ENCODE measurements around the gene GMPS. TPM values are rescaled to one million over a fixed set of nuclear protein-coding genes. Genes with fewer than 3 reads are reported as not detected.
A peak's percentile ranks its signal among the peaks of the same experiment; 100 is the strongest.

The GMPS gene
- total RNA-seq, 1 donor: 41.3 TPM

DNA sequence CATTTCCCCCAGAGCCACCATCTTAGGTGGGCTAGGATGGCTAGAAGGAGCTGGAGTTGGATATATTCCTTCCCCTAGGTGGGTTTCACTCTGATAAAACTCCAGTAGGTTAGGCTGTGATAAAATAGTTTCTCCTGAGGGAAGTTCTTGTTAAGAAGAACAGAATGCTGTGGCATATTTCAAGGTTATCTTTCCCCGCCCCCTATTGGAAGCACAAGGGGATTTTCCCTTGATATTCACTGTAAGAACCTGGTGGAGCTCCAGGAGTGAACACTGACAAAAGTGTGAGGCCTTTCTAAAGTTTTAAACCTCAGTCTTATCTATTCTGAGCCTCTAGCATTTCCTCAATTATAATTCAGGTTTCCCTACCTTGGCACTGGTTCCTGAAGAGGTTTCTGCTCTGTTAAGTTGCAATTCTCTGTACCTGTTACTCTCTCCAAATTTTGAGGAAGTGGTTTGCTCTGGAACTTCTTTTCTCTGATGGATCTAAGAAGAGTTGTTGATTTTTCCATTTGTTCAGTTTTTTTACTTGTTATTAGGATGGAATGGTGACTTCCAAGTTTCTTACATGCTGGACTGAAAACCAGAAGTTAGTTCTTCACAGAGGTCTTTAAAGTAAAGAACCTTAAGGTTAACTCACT, 113.5 kb downstream of the GMPS start:
- H3K36me3 ChIP-seq (ENCODE audit: insufficient read depth, low read length): no peaks in the 10 kb centered on the region
- H3K9me3 ChIP-seq (ENCODE audit: low read depth, low read length): no peaks in the 10 kb centered on the region
- no peak overlapping the region for H3K4me3 ChIP-seq (ENCODE audit: insufficient read depth, low read length)
- DNase-seq (ENCODE audit: insufficient read length, low spot score, missing footprints): no peak
- H3K79me2 ChIP-seq (ENCODE audit: insufficient read depth, low read length): no peaks in the 10 kb centered on the region
- H3K27me3 ChIP-seq (ENCODE audit: insufficient read depth, low read length): no peaks in the 10 kb centered on the region
- H3K27ac ChIP-seq (ENCODE audit: low read depth, low read length): no peak overlapping the region
- H3K4me1 ChIP-seq (ENCODE audit: insufficient read depth, low read length): peaks cover 9% of the 10 kb centered on the region
- no peak overlapping the region for H3K4me2 ChIP-seq (ENCODE audit: insufficient read depth, low read length)
- H2AFZ ChIP-seq (ENCODE audit: low read length): no peak overlapping the region
- TF ChIP-seq, protein P1, sequence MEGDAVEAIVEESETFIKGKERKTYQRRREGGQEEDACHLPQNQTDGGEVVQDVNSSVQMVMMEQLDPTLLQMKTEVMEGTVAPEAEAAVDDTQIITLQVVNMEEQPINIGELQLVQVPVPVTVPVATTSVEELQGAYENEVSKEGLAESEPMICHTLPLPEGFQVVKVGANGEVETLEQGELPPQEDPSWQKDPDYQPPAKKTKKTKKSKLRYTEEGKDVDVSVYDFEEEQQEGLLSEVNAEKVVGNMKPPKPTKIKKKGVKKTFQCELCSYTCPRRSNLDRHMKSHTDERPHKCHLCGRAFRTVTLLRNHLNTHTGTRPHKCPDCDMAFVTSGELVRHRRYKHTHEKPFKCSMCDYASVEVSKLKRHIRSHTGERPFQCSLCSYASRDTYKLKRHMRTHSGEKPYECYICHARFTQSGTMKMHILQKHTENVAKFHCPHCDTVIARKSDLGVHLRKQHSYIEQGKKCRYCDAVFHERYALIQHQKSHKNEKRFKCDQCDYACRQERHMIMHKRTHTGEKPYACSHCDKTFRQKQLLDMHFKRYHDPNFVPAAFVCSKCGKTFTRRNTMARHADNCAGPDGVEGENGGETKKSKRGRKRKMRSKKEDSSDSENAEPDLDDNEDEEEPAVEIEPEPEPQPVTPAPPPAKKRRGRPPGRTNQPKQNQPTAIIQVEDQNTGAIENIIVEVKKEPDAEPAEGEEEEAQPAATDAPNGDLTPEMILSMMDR (IDR thresholded peaks at IDR 0.05; ENCODE audit: extremely low read depth, low read depth, low read length): peak; percentile 12
- H4K20me1 ChIP-seq (ENCODE audit: insufficient read depth, low read length): no peaks in the 10 kb centered on the region

DNA sequence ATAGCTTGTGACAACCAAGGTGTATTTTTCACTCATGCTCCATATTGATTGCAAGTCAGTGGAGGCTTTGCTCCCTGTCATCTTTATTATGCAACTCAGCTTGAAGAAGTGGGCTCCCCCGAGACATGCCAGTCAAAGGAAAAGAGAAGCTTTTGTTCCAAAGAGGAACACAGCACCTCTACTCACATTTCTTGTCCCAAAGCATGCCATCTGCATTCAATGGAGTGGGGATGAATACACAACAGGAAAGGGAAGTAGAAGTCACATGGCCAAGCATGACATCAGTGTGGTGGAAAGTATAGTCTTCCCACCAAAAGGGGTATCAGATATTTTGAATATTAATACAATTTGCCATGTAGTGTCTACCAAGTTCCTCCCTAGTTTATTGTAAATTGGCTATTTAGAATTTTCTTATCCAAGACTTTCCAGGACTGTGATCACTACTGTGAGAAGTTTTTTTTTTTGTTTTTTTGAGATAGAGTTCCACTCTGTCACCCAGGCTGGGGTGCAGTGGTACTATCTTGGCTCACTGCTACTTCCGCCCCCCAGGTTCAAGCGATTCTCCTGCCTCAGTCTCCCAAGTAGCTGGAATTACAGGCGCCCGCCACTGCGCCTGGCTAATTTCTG, 114.5 kb downstream of the GMPS start:
- Histone ChIP-seq H3K4me1 (ENCODE audit: insufficient read depth, low read length) (peaks cover 4% of the 10 kb centered on the region), H3K9me3 (ENCODE audit: low read depth, low read length) (no peaks in the 10 kb centered on the region), H3K4me2 (ENCODE audit: insufficient read depth, low read length) (no peak overlapping the region), H3K36me3 (ENCODE audit: insufficient read depth, low read length) (no peaks in the 10 kb centered on the region), H2AFZ (ENCODE audit: low read length) (no peak overlapping the region), H3K27me3 (ENCODE audit: insufficient read depth, low read length) (no peaks in the 10 kb centered on the region), H4K20me1 (ENCODE audit: insufficient read depth, low read length) (no peaks in the 10 kb centered on the region), H3K4me3 (ENCODE audit: insufficient read depth, low read length) (no peak overlapping the region), H3K79me2 (ENCODE audit: insufficient read depth, low read length) (no peaks in the 10 kb centered on the region), H3K27ac (ENCODE audit: low read depth, low read length) (no peak overlapping the region)
- TF ChIP-seq, protein P1 (IDR thresholded peaks at IDR 0.05; ENCODE audit: extremely low read depth, low read depth, low read length): no peak
- no peak for DNase-seq (ENCODE audit: insufficient read length, low spot score, missing footprints)

DNA sequence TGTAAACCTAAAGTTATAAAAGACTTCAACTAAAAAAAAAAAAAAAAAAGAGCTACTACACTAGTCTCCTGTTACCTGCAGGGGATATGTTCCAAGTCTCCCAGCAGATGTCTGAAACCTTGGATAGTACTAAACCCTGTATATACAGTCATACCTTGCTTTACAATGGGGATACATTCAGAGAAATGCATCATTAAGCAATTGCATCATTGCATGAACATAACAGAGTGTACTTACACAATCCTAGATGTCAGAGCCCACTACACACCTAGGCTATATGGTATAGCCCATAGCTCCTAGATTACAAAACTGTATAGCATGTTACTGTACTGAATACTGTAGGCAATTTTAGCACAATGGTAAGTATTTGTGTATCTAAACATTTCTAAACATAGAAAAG, 119.1 kb downstream of the GMPS start:
- Histone ChIP-seq H3K4me1 (ENCODE audit: insufficient read depth, low read length) (no peaks in the 10 kb centered on the region), H3K4me2 (ENCODE audit: insufficient read depth, low read length) (no peak overlapping the region), H3K27me3 (ENCODE audit: insufficient read depth, low read length) (no peaks in the 10 kb centered on the region)

DNA sequence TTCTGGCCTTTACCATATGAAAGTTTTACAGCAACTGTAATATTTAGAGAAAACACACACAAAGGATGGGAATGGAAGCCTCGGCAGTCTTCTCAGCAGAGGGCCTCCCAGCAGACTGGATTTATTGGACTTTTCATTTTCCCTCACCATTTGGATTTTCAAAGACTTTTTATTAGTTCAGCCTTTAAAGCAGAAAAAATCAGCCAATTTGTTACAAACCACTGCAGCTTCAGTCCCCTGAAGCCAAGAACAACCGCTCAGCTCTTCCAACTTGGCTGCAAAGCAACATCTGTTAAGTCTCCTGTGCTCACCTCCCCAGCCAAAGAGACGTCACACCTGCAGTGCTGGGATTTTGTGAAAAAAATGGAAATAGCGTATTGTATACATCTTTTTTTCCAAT, 120.8 kb downstream of the GMPS start:
- Histone ChIP-seq H3K4me1 (ENCODE audit: insufficient read depth, low read length) (no peaks in the 10 kb centered on the region), H3K27ac (ENCODE audit: low read depth, low read length) (no peak overlapping the region), H3K9me3 (ENCODE audit: low read depth, low read length) (no peaks in the 10 kb centered on the region), H3K4me3 (ENCODE audit: insufficient read depth, low read length) (no peak overlapping the region), H3K36me3 (ENCODE audit: insufficient read depth, low read length) (no peaks in the 10 kb centered on the region), H4K20me1 (ENCODE audit: insufficient read depth, low read length) (no peaks in the 10 kb centered on the region), H2AFZ (ENCODE audit: low read length) (no peak overlapping the region), H3K27me3 (ENCODE audit: insufficient read depth, low read length) (no peaks in the 10 kb centered on the region), H3K79me2 (ENCODE audit: insufficient read depth, low read length) (no peaks in the 10 kb centered on the region), H3K4me2 (ENCODE audit: insufficient read depth, low read length) (no peak overlapping the region)
- TF ChIP-seq, protein P1 (IDR thresholded peaks at IDR 0.05; ENCODE audit: extremely low read depth, low read depth, low read length): no peak
- DNase-seq (ENCODE audit: insufficient read length, low spot score, missing footprints): no peak

More for the DNA sequence above, 119.1 kb downstream of the GMPS start:
- TF ChIP-seq, protein P1 (IDR thresholded peaks at IDR 0.05; ENCODE audit: extremely low read depth, low read depth, low read length): no peak
- Histone ChIP-seq H3K27ac (ENCODE audit: low read depth, low read length) (no peak overlapping the region), H3K9me3 (ENCODE audit: low read depth, low read length) (no peaks in the 10 kb centered on the region), H3K36me3 (ENCODE audit: insufficient read depth, low read length) (no peaks in the 10 kb centered on the region), H4K20me1 (ENCODE audit: insufficient read depth, low read length) (no peaks in the 10 kb centered on the region), H3K79me2 (ENCODE audit: insufficient read depth, low read length) (no peaks in the 10 kb centered on the region), H2AFZ (ENCODE audit: low read length) (no peak overlapping the region), H3K4me3 (ENCODE audit: insufficient read depth, low read length) (no peak overlapping the region)
- DNase-seq (ENCODE audit: insufficient read length, low spot score, missing footprints): no peak
